ENCODE data around the gene CTNNAL1. TPM values are rescaled to one million over a fixed set of nuclear protein-coding genes. Genes with fewer than 3 reads are reported as not detected.
"Not testable (repeated sequence)": the region's sequence is repeated elsewhere in the genome, so short reads cannot be mapped to it uniquely, and the experiment has no call there.

Gene CTNNAL1
- total RNA-seq: 20.3 and 24.7 TPM in 2 replicates

GRCh38 chr9:109012876-109013678 is at the start of gene CTNNAL1:
TSS of gene CTNNAL1 (minus strand) at chr9:109013499. CDS start at chr9:109013442, 57 bp downstream.
- Histone ChIP-seq H3K36me3 (ENCODE audit: control insufficient read depth, insufficient read depth, low read length) (no peaks in the 10 kb centered on the region), H3K27me3 (ENCODE audit: control insufficient read depth, insufficient read depth, low read length) (no peaks in the 10 kb centered on the region), H3K4me3 (ENCODE audit: low read depth, low read length) (peak within 1 kb of the TSS; percentile 56)
- no peak for TF ChIP-seq CTCF (IDR thresholded peaks at IDR 0.05; ENCODE audit: insufficient read depth, low read length, poor library complexity, severe bottlenecking)
- peak; percentile 31 for DNase-seq (ENCODE audit: low read depth)

GRCh38 chr9:109062543-109062942 is 49.2 kb upstream of the CTNNAL1 start:
- Histone ChIP-seq H3K36me3 (ENCODE audit: control insufficient read depth, insufficient read depth, low read length) (no peaks in the 10 kb centered on the region), H3K27me3 (ENCODE audit: control insufficient read depth, insufficient read depth, low read length) (no peaks in the 10 kb centered on the region), H3K4me3 (ENCODE audit: low read depth, low read length) (no peak overlapping the region)
- DNase-seq (ENCODE audit: low read depth): no peak
- TF ChIP-seq CTCF (IDR thresholded peaks at IDR 0.05; ENCODE audit: insufficient read depth, low read length, poor library complexity, severe bottlenecking): no peak

GRCh38 chr9:109060191-109060590 is 46.9 kb upstream of the CTNNAL1 start:
- H3K27me3 ChIP-seq (ENCODE audit: control insufficient read depth, insufficient read depth, low read length): no peaks in the 10 kb centered on the region
- no peak for DNase-seq (ENCODE audit: low read depth)
- no peaks in the 10 kb centered on the region for H3K36me3 ChIP-seq (ENCODE audit: control insufficient read depth, insufficient read depth, low read length)
- TF ChIP-seq CTCF (IDR thresholded peaks at IDR 0.05; ENCODE audit: insufficient read depth, low read length, poor library complexity, severe bottlenecking): no peak
- no peak overlapping the region for H3K4me3 ChIP-seq (ENCODE audit: low read depth, low read length)

- H3K27me3 ChIP-seq (ENCODE audit: control insufficient read depth, insufficient read depth, low read length); DNase-seq (ENCODE audit: low read depth); H3K4me3 ChIP-seq (ENCODE audit: low read depth, low read length); H3K36me3 ChIP-seq (ENCODE audit: control insufficient read depth, insufficient read depth, low read length): not testable (repeated sequence)
Measured at GRCh38 chr9:109053121-109053520, 39.8 kb upstream of the CTNNAL1 start.

GRCh38 chr9:109052416-109052815 is 39.1 kb upstream of the CTNNAL1 start:
- no peak for TF ChIP-seq CTCF (IDR thresholded peaks at IDR 0.05; ENCODE audit: insufficient read depth, low read length, poor library complexity, severe bottlenecking)
- H3K27me3 ChIP-seq (ENCODE audit: control insufficient read depth, insufficient read depth, low read length): no peaks in the 10 kb centered on the region
- H3K4me3 ChIP-seq (ENCODE audit: low read depth, low read length): no peak overlapping the region
- H3K36me3 ChIP-seq (ENCODE audit: control insufficient read depth, insufficient read depth, low read length): no peaks in the 10 kb centered on the region
- DNase-seq (ENCODE audit: low read depth): no peak

GRCh38 chr9:109051733-109052132 is 38.4 kb upstream of the CTNNAL1 start:
- Histone ChIP-seq H3K36me3 (ENCODE audit: control insufficient read depth, insufficient read depth, low read length) (no peaks in the 10 kb centered on the region), H3K27me3 (ENCODE audit: control insufficient read depth, insufficient read depth, low read length) (no peaks in the 10 kb centered on the region), H3K4me3 (ENCODE audit: low read depth, low read length) (no peak overlapping the region)
- TF ChIP-seq CTCF (IDR thresholded peaks at IDR 0.05; ENCODE audit: insufficient read depth, low read length, poor library complexity, severe bottlenecking): no peak
- no peak for DNase-seq (ENCODE audit: low read depth)

Measured in kidney epithelial cell (primary cell).